Breast epithelium (tissue), 4 donors: ENCODE measurements around the gene LPP. TPM values are rescaled to one million over a fixed set of nuclear protein-coding genes. Genes with fewer than 3 reads are reported as not detected.

Experiments
- DNase-seq, 2 donors: peaks; one replicate each; pipeline ENCODE4 v3.0.0-alpha.2; 2019; ENCODE audit warnings: low spot score in 2 of 2
- H3K27ac ChIP-seq, 2 donors: fragments of 200-600 bp; sonication (generic) in 1 of 2; one replicate each; pipeline ENCODE4 v1.5.1; 2016 to 2019; ENCODE audit warnings: mild to moderate bottlenecking in 1 of 2
- H3K27me3 ChIP-seq, 2 donors: fragments of 200-600 bp; sonication (generic) in 1 of 2; one replicate each; pipeline versions ENCODE4 v1.5.1 to v1.6.0; 2017 to 2019; ENCODE audit warnings: control low read depth in 1 of 2, mild to moderate bottlenecking in 1 of 2
- H3K36me3 ChIP-seq: fragments of 200-600 bp; one replicate; pipeline ENCODE4 v1.5.1; 2019
- H3K4me1 ChIP-seq, 2 donors: fragments of 200-600 bp; sonication (generic); one replicate each; pipeline ENCODE4 v1.5.1; 2016 to 2019; ENCODE audit warnings: control low read depth in 1 of 2
- H3K4me3 ChIP-seq, 3 donors: fragments of 200-600 bp; sonication (generic); 1 replicate in 2 of 3; 2 replicates in 1 of 3; pipeline ENCODE4 v1.5.1; 2016 to 2019; ENCODE audit warnings: mild to moderate bottlenecking in 3 of 3, moderate library complexity in 2 of 3
- H3K9me3 ChIP-seq, 2 donors: fragments of 200-600 bp; sonication (generic) in 1 of 2; one replicate each; pipeline ENCODE4 v1.5.1; 2016 to 2019; ENCODE audit warnings: control low read depth in 1 of 2
- POLR2A ChIP-seq: fragments of 450-650 bp; IDR thresholded peaks from one replicate; pipeline ENCODE4 v1.6.1; 2016; ENCODE audit warnings: antibody characterized with exemption, mild to moderate bottlenecking, moderate library complexity
- POLR2AphosphoS5 ChIP-seq, 3 donors: sonication (generic); formaldehyde crosslinking; IDR thresholded peaks; one replicate each; pipeline ENCODE4 v1.6.1; 2017; ENCODE audit warnings: antibody characterized with exemption in 3 of 3
- intact Hi-C: fragments of 100-400 bp; cut with DNase I; formaldehyde crosslinking; loops from one replicate; pipeline ENCODE4 v1.15.1; 2023; ENCODE audit warnings: low total_unique reads
- total RNA-seq, 3 donors: library from RNA; depleted of rRNA; stranded (reverse); fragments of >200 nt; gene quantifications; one replicate each; pipeline ENCODE4 v1.1.0, GENCODE V29; 2016
- TF ChIP-seq, protein P1 (sequence below), 3 donors: fragments of 450-650 bp; IDR thresholded peaks; one replicate each; pipeline ENCODE4 v1.5.1; 2016 to 2017; ENCODE audit warnings: antibody characterized with exemption in 3 of 3, mild to moderate bottlenecking in 3 of 3, moderate library complexity in 3 of 3

Gene LPP
- total RNA-seq, 3 donors from 2014 or later = 135 to 183 (median 147) TPM

DNA sequence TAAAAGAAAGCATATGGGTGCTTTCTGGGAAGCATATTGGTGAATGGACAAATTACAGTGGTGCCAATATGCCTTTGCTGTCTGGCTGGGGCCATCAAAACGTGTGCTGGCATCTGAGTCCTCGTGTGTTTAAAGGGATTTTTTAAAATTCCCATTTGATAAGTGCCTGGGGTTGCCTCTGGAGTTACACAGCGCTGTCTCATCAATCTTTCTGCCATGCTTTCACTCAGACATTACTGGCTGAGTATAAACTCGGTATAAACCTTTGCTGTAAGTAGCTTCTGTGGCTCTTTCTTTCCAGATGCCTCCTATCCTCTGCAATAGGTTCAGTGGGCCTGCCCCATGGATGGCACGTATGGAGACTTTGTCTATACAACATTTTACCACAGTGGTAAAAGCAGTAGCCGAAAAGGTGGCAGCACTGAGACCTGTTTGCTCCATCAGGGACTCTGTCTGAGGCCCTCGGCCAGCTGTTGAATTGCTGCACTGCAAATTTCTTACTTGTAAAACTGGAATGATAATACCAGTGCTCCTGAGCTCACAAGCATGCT lies 195.5 kb downstream of the LPP start:
- intact Hi-C loops = no loop called here
- H3K4me1 ChIP-seq = peaks cover 0 to 6% of the 10 kb centered on the region in 2 donors
- no peak overlapping the region for H3K4me3 ChIP-seq
- peak overlapping the region; percentile 68 to 73 for H3K27ac ChIP-seq
- DNase-seq = no peak
- no peaks in the 10 kb centered on the region for H3K36me3 ChIP-seq
- H3K9me3 ChIP-seq = no peaks in the 10 kb centered on the region
- TF ChIP-seq POLR2A (no peak), POLR2AphosphoS5 (IDR thresholded peaks at IDR 0.05) (no peak)
- TF ChIP-seq, protein P1, sequence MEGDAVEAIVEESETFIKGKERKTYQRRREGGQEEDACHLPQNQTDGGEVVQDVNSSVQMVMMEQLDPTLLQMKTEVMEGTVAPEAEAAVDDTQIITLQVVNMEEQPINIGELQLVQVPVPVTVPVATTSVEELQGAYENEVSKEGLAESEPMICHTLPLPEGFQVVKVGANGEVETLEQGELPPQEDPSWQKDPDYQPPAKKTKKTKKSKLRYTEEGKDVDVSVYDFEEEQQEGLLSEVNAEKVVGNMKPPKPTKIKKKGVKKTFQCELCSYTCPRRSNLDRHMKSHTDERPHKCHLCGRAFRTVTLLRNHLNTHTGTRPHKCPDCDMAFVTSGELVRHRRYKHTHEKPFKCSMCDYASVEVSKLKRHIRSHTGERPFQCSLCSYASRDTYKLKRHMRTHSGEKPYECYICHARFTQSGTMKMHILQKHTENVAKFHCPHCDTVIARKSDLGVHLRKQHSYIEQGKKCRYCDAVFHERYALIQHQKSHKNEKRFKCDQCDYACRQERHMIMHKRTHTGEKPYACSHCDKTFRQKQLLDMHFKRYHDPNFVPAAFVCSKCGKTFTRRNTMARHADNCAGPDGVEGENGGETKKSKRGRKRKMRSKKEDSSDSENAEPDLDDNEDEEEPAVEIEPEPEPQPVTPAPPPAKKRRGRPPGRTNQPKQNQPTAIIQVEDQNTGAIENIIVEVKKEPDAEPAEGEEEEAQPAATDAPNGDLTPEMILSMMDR (IDR thresholded peaks at IDR 0.05) = no peak
- H3K27me3 ChIP-seq = no peaks in the 10 kb centered on the region

DNA sequence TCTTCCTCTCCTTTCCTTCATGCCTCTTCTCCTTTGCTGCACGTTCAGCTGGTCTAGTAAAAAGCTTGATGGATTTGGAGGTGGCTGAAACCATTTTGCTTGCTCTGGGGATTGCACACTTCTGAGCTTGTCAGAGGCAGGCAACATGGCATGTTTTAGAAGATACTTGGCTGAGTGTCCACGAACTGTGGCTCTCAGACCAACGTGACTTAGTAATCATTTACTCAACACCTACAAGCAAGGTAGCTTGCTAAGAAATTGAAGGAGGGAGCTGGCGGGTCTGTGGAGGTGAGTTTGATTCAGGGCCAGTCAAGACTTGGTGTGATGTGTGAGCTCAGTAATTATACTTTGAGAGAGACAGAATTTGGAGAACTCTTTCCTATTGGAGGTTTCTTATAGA lies 196.0 kb downstream of the LPP start:
- Histone ChIP-seq H3K27me3 (no peaks in the 10 kb centered on the region), H3K9me3 (no peaks in the 10 kb centered on the region), H3K4me1 (peaks cover 0 to 6% of the 10 kb centered on the region in 2 donors), H3K4me3 (no peak overlapping the region), H3K27ac (peak overlapping the region; percentile 52 to 68), H3K36me3 (no peaks in the 10 kb centered on the region)
- intact Hi-C loops = no loop called here
- no peak for DNase-seq
- TF ChIP-seq, protein P1 (IDR thresholded peaks at IDR 0.05) = no peak
- TF ChIP-seq POLR2A (no peak), POLR2AphosphoS5 (IDR thresholded peaks at IDR 0.05) (no peak)

DNA sequence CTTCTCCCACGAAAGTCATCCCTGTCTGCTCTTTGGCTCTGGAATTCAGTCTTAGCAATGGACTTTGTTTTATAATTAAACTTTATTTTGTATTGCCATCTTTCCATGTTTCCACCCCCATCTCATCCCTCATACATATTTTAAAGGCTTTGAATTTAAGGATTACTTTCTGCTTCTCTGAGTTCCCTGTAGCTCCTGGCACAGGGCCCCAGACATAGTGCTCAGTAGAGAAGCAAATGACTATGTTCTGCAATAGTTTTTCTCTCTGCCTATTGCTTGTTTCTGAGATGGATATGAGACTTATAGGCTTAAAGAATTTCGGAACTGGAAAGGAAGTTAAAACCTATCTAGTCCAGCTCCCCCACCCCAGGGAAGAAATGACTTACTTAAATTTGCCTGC lies 197.0 kb downstream of the LPP start:
- no peak overlapping the region for H3K27ac ChIP-seq

DNA sequence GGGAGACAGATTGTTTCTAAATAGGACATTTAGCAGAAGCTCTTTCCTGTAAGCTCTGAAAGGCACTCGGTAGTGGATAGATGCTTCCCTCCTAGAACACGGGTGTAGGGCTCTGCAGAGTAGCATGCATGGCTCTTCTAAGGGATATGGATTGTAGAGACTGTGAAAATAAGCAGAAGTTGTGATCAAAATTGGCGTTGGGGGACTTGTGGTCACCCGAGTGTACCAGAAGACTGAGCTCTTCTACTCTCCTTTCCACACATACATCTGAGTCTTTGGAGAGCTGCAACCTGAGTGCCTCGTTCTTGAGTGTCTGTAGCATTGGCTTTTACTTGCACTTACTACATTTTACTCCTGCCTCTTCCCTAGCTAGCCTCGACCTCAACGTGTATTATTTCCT lies 197.7 kb downstream of the LPP start:
- no peaks in the 10 kb centered on the region for H3K27me3 ChIP-seq
- peak overlapping the region in 1 of 2 donors; percentile 13 for H3K27ac ChIP-seq
- no peaks in the 10 kb centered on the region for H3K9me3 ChIP-seq
- TF ChIP-seq POLR2AphosphoS5 (IDR thresholded peaks at IDR 0.05) (no peak), POLR2A (no peak)
- TF ChIP-seq, protein P1 (IDR thresholded peaks at IDR 0.05) = no peak
- H3K4me3 ChIP-seq = no peak overlapping the region
- no peak for DNase-seq
- no peaks in the 10 kb centered on the region for H3K36me3 ChIP-seq
- intact Hi-C loops = no loop called here
- H3K4me1 ChIP-seq = peaks cover 0 to 6% of the 10 kb centered on the region in 2 donors

More for the DNA sequence above, 197.0 kb downstream of the LPP start:
- H3K36me3 ChIP-seq = no peaks in the 10 kb centered on the region
- no peaks in the 10 kb centered on the region for H3K27me3 ChIP-seq
- TF ChIP-seq POLR2AphosphoS5 (IDR thresholded peaks at IDR 0.05) (no peak), POLR2A (no peak)
- TF ChIP-seq, protein P1 (IDR thresholded peaks at IDR 0.05) = no peak
- H3K9me3 ChIP-seq = no peaks in the 10 kb centered on the region
- H3K4me3 ChIP-seq = no peak overlapping the region
- no peak for DNase-seq
- intact Hi-C loops = no loop called here
- peaks cover 0 to 6% of the 10 kb centered on the region in 2 donors for H3K4me1 ChIP-seq

DNA sequence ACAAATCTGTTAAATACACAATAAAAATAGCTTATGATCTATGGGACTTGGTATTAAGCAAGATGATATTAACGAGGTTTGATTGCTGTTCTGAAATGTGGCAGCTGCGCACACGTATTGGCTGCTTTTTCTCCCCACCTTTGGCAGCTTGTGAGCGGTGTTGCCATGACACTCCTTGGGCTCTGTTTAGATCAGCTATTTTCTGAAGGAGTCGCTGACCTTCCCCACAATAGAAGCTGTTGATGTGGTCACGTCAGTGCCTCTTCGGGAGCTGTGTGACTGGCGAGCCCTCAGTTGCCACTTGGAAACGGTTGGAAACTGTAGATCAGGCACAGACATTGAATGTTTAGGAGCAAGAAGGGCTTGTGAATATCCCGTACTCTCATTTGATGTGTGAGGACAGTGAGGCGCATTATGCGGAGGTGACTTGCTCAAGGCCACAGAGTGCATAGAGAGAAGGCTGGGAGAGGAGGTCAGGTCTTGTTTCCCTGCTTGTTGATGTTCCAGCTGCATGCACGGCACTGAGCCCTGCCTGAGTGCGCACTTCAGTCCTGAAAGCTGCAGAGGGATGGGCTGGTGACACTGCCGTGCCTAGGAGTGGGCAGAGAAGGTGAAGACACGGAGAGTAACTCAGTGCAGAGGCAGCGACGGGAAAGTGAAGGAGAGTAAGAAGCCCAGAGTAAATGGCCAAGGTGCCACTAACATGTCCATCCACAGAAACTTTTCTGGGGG lies 198.4 kb downstream of the LPP start:
- no peaks in the 10 kb centered on the region for H3K9me3 ChIP-seq
- no peak overlapping the region for H3K27ac ChIP-seq
- H3K36me3 ChIP-seq = no peaks in the 10 kb centered on the region
- H3K4me3 ChIP-seq = no peak overlapping the region
- H3K4me1 ChIP-seq = peaks cover 0 to 6% of the 10 kb centered on the region in 2 donors
- DNase-seq = no peak
- TF ChIP-seq POLR2A = no peak
- TF ChIP-seq POLR2AphosphoS5 (IDR thresholded peaks at IDR 0.05) = no peak
- TF ChIP-seq, protein P1 (IDR thresholded peaks at IDR 0.05) = no peak
- intact Hi-C loops = no loop called here
- no peaks in the 10 kb centered on the region for H3K27me3 ChIP-seq
